ENCODE measurements around the gene HRG. TPM values are rescaled to one million over a fixed set of nuclear protein-coding genes. Genes with fewer than 3 reads are reported as not detected.
"Not testable (repeated sequence)": the region's sequence is repeated elsewhere in the genome, so short reads cannot be mapped to it uniquely, and the experiment has no call there.

Gene HRG
- total RNA-seq, 1 experiment from 2014 or later = not detected

DNA sequence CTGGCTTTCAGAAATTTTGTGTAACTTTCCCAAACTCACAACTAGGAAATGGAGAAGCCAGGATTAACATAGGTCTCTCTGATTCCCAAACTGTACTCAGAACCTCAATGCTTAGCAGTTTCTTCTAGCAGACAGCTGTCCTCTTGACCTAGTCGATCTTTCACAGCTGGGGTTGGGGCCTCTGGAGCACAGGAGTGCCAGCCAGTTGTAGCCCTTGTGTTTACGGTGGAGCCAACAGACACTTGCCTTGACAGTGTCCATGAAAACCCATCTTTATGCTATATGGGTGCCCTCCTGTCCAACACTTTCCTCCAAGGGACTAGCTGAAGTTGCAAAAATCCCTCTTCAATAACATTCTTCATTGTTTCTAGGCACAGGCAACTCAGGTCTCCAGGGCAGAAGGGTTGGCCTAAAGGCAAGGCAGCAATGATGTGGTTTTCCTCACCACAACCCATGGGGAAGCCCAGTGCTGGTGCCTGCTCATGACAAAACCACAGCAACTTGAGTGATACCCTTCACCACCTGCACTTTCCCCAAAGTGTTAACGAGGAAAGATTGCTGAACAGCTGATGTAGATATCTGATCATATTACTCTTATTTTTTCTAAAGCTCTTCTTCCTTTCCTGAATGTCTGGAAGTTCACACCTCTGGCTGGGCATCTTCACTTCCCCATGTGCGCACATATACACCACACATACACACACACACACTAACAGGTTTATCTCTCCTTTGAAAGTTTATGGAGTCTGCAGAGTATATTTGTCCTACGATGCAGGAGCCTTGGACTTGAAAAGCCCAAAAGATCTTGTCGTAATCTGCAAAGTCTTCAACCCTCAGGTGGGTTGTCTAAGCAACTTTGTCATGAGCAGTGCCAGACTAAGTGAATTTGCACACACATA, 40.3 kb downstream of the HRG start:
- in situ Hi-C loops (cut with HindIII; ENCODE audit: low pct_unique_long_range_greater_than_20kb, low sequenced_read_pairs) = no loop called here
- no peak for DNase-seq (ENCODE audit: low read depth)

DNA sequence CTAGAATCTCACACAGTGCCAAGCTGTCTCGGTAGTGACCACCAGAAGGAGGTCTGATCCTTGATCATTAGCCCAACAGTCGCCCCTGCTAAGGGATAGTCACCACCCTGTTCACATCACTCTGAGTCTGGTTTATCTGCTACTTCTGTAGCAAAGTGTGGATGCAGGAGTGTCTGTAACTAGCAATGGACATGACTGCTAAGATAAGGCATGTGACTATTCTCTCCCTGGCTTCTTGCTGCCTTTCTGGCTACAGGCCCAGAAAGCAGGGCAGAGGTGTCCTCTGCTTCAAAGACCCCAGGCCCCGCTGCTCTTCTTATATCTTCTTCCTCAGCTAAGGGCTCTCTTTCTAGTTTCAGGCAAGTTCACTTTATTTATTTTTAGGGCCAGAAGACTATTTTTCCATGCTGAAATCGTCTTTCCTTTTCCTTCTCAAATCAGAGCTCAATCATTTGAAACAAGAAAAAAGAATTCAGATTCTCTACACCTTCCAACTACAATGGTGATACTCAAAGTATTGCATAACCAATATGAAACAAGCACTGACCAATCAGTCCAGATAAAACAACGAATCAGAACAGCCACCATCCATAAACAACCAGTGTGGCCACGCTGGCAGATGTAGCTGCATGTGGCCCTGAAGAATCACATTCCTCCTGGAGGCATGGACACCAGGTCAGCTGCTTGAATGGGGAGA, 43.3 kb downstream of the HRG start:
- no peak for DNase-seq (ENCODE audit: low read depth)
- in situ Hi-C loops (cut with HindIII; ENCODE audit: low pct_unique_long_range_greater_than_20kb, low sequenced_read_pairs) = no loop called here

DNA sequence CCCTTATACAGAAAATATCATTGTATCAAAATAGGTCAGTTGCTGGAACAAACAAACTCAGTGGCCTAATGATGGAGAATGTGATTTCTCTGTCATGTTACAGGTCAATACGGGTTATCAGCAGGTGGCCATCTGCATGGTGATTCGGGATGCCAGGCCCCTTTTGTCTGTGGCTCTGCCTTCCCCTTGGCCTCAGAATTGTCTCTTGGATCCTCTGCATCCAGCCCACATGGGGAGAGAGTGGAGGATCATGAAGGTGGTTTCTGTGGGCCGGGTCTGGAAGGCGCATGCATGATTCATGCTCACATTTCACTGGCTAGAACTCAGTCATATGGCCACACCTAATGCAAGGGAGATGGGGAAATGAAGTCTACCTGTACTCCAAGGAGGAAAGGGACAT, 44.9 kb downstream of the HRG start:
- DNase-seq (ENCODE audit: low read depth); in situ Hi-C loops (cut with HindIII; ENCODE audit: low pct_unique_long_range_greater_than_20kb, low sequenced_read_pairs): not testable (repeated sequence)

DNA sequence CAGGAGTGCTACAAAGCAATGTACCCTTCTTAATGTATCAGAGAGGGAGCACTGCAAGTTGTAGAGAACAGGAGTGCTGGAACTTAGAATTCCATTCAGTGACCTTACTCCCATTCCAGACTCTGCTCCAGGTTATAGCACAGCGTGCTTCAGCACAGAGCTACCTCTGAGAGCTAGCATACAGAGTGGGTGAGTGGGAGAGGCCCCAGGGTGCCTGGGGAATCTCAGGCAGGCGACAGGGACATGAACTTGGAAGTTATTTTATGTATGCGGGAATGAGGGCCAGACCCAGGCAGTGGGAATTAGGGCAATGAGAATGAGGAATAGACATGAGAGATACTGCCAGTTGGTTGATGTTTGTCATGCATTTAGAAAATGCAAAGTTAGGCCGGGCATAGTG, 47.7 kb downstream of the HRG start:
- in situ Hi-C loops (cut with HindIII; ENCODE audit: low pct_unique_long_range_greater_than_20kb, low sequenced_read_pairs) = no loop called here
- DNase-seq (ENCODE audit: low read depth) = no peak

- DNase-seq (ENCODE audit: low read depth) = no peak
Observed at GRCh38 chr3:186717039-186717457, 51.2 kb downstream of the HRG start, which contains the start of gene KNG1. KNG1 (plus strand) TSS chr3:186717359; CDS start chr3:186717543, 184 bp downstream.

GRCh38 chr3:186719945-186720739, 54.3 kb downstream of the HRG start:
- in situ Hi-C loops (cut with HindIII; ENCODE audit: low pct_unique_long_range_greater_than_20kb, low sequenced_read_pairs) = no loop called here
- DNase-seq (ENCODE audit: low read depth) = no peak

More at GRCh38 chr3:186717039-186717457, 51.2 kb downstream of the HRG start, which contains the start of gene KNG1:
- in situ Hi-C loops (cut with HindIII; ENCODE audit: low pct_unique_long_range_greater_than_20kb, low sequenced_read_pairs) = no loop called here

DNA sequence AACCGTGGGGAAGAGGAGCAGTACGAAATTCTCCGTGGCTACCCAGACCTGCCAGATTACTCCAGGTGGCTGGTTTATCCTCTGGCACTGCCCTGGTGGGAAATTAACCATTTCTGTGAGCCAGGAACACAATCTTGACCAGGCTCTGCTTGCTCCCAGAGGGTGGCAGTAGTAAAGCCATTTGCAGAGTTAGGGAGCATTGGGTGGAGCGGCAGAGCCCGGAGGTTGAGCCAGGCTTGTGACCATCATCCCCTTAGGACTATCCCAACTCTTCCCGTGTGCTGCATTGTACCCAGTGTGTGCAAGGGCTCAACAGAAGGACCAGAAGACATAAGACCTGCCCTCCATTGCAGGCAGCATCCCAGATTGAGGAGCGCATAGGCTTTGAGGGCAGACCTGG, 56.6 kb downstream of the HRG start:
- DNase-seq (ENCODE audit: low read depth) = no peak
- in situ Hi-C loops (cut with HindIII; ENCODE audit: low pct_unique_long_range_greater_than_20kb, low sequenced_read_pairs) = no loop called here

- no peak for DNase-seq (ENCODE audit: low read depth)
- in situ Hi-C loops (cut with HindIII; ENCODE audit: low pct_unique_long_range_greater_than_20kb, low sequenced_read_pairs) = no loop called here
Observed at GRCh38 chr3:186724911-186725310, 59.1 kb downstream of the HRG start.

Other genes with a start within 250 kb of the HRG start
- 3.1 TPM in 1 of 2 replicates, not detected in the other for gene CRYGS, start 121.6 kb upstream of the HRG start, total RNA-seq (2014; rRNA removed; shearing (Covaris generic); ENCODE audit: low replicate concordance)
- gene TBCCD1, start 98.7 kb upstream of the HRG start, total RNA-seq (2014; rRNA removed; shearing (Covaris generic); ENCODE audit: low replicate concordance) = 13.4 and 18.3 TPM in 2 replicates
- gene DNAJB11, start 95.3 kb upstream of the HRG start, total RNA-seq (2014; rRNA removed; shearing (Covaris generic); ENCODE audit: low replicate concordance) = 30.0 and 34.0 TPM in 2 replicates
- gene AHSG, start 53.0 kb upstream of the HRG start, total RNA-seq (2014; rRNA removed; shearing (Covaris generic); ENCODE audit: low replicate concordance) = not detected in 2 replicates
- not detected in 2 replicates for gene FETUB, start 25.6 kb upstream of the HRG start, total RNA-seq (2014; rRNA removed; shearing (Covaris generic); ENCODE audit: low replicate concordance)
- gene KNG1, start 51.3 kb downstream of the HRG start, total RNA-seq (2014; rRNA removed; shearing (Covaris generic); ENCODE audit: low replicate concordance) = not detected in 2 replicates
- 96.9 and 135 TPM in 2 replicates for gene EIF4A2, start 117.6 kb downstream of the HRG start, total RNA-seq (2014; rRNA removed; shearing (Covaris generic); ENCODE audit: low replicate concordance)
- gene RFC4, start 140.5 kb downstream of the HRG start, total RNA-seq (2014; rRNA removed; shearing (Covaris generic); ENCODE audit: low replicate concordance) = 74.0 and 165 TPM in 2 replicates
- gene ADIPOQ, start 176.7 kb downstream of the HRG start, total RNA-seq (2014; rRNA removed; shearing (Covaris generic); ENCODE audit: low replicate concordance) = not detected in 2 replicates

Data from Caki2 (cell line).